HCT116 (cell line): ENCODE results near the gene DDX28. TPM values are rescaled to one million over a fixed set of nuclear protein-coding genes. Genes with fewer than 3 reads are reported as not detected.

Experiments
- ATAC-seq: fragments of 200-7000 bp; cut with Tn5 transposase; 2 replicates; pipeline ENCODE4 v1.9.1; 2020; ENCODE audit warnings: mild to moderate bottlenecking, moderate library complexity
- BruUV-seq: library from RNA; stranded (reverse); fragments of 400-500 nt; replicated peaks from 2 replicates; lab custom pipeline; 2021; lab: Mats Ljungman, UMichigan
- CTCF ChIA-PET: fragments of 300-600 bp; sonication (Branson Sonifier 250); formaldehyde crosslinking; loops from one replicate; lab custom pipeline; 2021; ENCODE audit warnings: antibody characterized with exemption; lab: Charles Lee
- POLR2A ChIA-PET: fragments of 300-600, 350-600 bp; sonication (Branson Sonifier 250); formaldehyde crosslinking; loops from one replicate; lab custom pipeline; 2021; ENCODE audit warnings: antibody characterized with exemption; lab: Charles Lee
- RAD21 ChIA-PET, 2 experiments: fragments of 300-600 bp; sonication (Branson Sonifier 250); formaldehyde crosslinking; loops; one replicate each; lab custom pipeline; 2023; ENCODE audit warnings: low total read pairs in 2 of 2; ENCODE audit not compliant: uncharacterized antibody in 2 of 2, unreplicated experiment in 2 of 2, low non-redundant PET in 1 of 2; lab: Charles Lee
- DNase-seq: peaks from one replicate; pipeline ENCODE4 v3.0.0-alpha.2; 2010; ENCODE audit warnings: low read depth, low spot score
- H2AFZ ChIP-seq: fragments of 200-600 bp; shearing (Covaris generic), sonication (generic); 2 replicates; pipeline ENCODE4 v1.6.1; 2017; ENCODE audit warnings: low read depth, mixed run types, mixed read lengths, antibody characterized with exemption, low read length; ENCODE audit not compliant: poor library complexity, severe bottlenecking
- H3K27ac ChIP-seq: 2 replicates; pipeline ENCODE4 v1.5.1; 2012; ENCODE audit warnings: low read depth, low read length
- H3K27me3 ChIP-seq: fragments of 200-600 bp; sonication (generic); 2 replicates; pipeline ENCODE4 v1.6.1; 2016; ENCODE audit warnings: mixed run types, low read length, mixed read lengths; ENCODE audit not compliant: insufficient read depth
- H3K36me3 ChIP-seq, 2 experiments: fragments of 200-500 bp in 1 of 2; fragments of 200-600 bp in 1 of 2; sonication (Bioruptor generic) in 1 of 2; sonication (generic) in 1 of 2; 2 replicates each; pipeline versions ENCODE4 v1.5.1 to v1.6.1; 2014 to 2016; ENCODE audit warnings: low read length in 2 of 2, inconsistent platforms in 1 of 2, mixed read lengths in 1 of 2, mixed run types in 1 of 2; ENCODE audit not compliant: insufficient read depth in 2 of 2, control insufficient read depth in 1 of 2
- H3K4me1 ChIP-seq, 2 experiments: fragments of 200-600 bp in 1 of 2; sonication (generic) in 1 of 2; 2 replicates each; pipeline versions ENCODE4 v1.5.1 to v1.6.1; 2012 to 2017; ENCODE audit warnings: low read length in 2 of 2, inconsistent platforms in 1 of 2, mild to moderate bottlenecking in 1 of 2, mixed read lengths in 1 of 2, mixed run types in 1 of 2, moderate library complexity in 1 of 2; ENCODE audit not compliant: insufficient read depth in 2 of 2, control insufficient read depth in 1 of 2
- H3K4me2 ChIP-seq: fragments of 200-600 bp; sonication (generic); 2 replicates; pipeline ENCODE4 v1.6.1; 2017; ENCODE audit warnings: mixed run types, low read length, mixed read lengths
- H3K4me3 ChIP-seq, 2 experiments: fragments of 200-600 bp in 1 of 2; sonication (generic) in 1 of 2; replicated peaks in 1 of 2; 2 replicates each; pipeline ENCODE4 v1.5.1; 2011 to 2016; ENCODE audit warnings: low read length in 2 of 2, control low read depth in 1 of 2, low read depth in 1 of 2, mild to moderate bottlenecking in 1 of 2, mixed read lengths in 1 of 2, mixed run types in 1 of 2
- H3K79me2 ChIP-seq: fragments of 200-600 bp; sonication (generic); 2 replicates; pipeline ENCODE4 v1.6.1; 2017; ENCODE audit warnings: mild to moderate bottlenecking, mixed run types, low read length, moderate library complexity, mixed read lengths; ENCODE audit not compliant: insufficient read depth
- H3K9ac ChIP-seq: fragments of 200-600 bp; sonication (generic); 2 replicates; pipeline ENCODE4 v1.6.1; 2016; ENCODE audit warnings: low read length, mixed read lengths
- H3K9me2 ChIP-seq: fragments of 200-600 bp; sonication (generic), shearing (Covaris generic); 2 replicates; pipeline ENCODE4 v1.6.1; 2017; ENCODE audit warnings: mixed run types, mild to moderate bottlenecking, moderate library complexity; ENCODE audit not compliant: insufficient read depth
- H3K9me3 ChIP-seq, 2 experiments: fragments of 200-500 bp in 1 of 2; fragments of 200-600 bp in 1 of 2; sonication (Bioruptor generic) in 1 of 2; sonication (generic) in 1 of 2; 2 replicates each; pipeline ENCODE4 v1.6.1; 2014 to 2017; ENCODE audit warnings: low read length in 2 of 2, mixed read lengths in 2 of 2, inconsistent platforms in 1 of 2, low read depth in 1 of 2, mild to moderate bottlenecking in 1 of 2, mixed run types in 1 of 2, moderate library complexity in 1 of 2; ENCODE audit not compliant: control insufficient read depth in 1 of 2, insufficient read depth in 1 of 2
- H4K20me1 ChIP-seq: fragments of 200-600 bp; sonication (generic), shearing (Covaris generic); 2 replicates; pipeline ENCODE4 v1.6.1; 2017; ENCODE audit warnings: mixed run types, mild to moderate bottlenecking, moderate library complexity; ENCODE audit not compliant: insufficient read depth
- CBX3 ChIP-seq: IDR thresholded peaks from 2 replicates; pipeline ENCODE4 v1.6.1; 2012; ENCODE audit warnings: low read depth
- CEBPB ChIP-seq: IDR thresholded peaks from 2 replicates; pipeline ENCODE4 v1.6.1; 2012; ENCODE audit warnings: low read depth
- ELF1 ChIP-seq: IDR thresholded peaks from 2 replicates; pipeline ENCODE4 v1.6.1; 2012; ENCODE audit warnings: low read depth, borderline replicate concordance
- EZH2 ChIP-seq: fragments of 200-600 bp; sonication (generic); IDR thresholded peaks from 2 replicates; pipeline ENCODE4 v1.6.1; 2017; ENCODE audit warnings: antibody characterized with exemption, mixed run types
- JUND ChIP-seq: IDR thresholded peaks from 2 replicates; pipeline ENCODE4 v1.6.1; 2012
- POLR2A ChIP-seq: IDR thresholded peaks from 2 replicates; pipeline ENCODE4 v1.7.0; 2011; ENCODE audit warnings: borderline replicate concordance; ENCODE audit not compliant: insufficient read depth, insufficient read length; ENCODE audit errors: extremely low read depth
- POLR2AphosphoS5 ChIP-seq: IDR thresholded peaks from 2 replicates; pipeline ENCODE4 v1.6.1; 2011; ENCODE audit warnings: mild to moderate bottlenecking, low read depth, low read length, moderate library complexity
- RAD21 ChIP-seq: IDR thresholded peaks from 2 replicates; pipeline ENCODE4 v1.6.1; 2012; ENCODE audit warnings: low read depth, mild to moderate bottlenecking
- SIN3A ChIP-seq: IDR thresholded peaks from 2 replicates; pipeline ENCODE4 v1.6.1; 2012; ENCODE audit warnings: low read depth
- SRF ChIP-seq: IDR thresholded peaks from 2 replicates; pipeline ENCODE4 v1.6.1; 2012; ENCODE audit warnings: low read depth
- YY1 ChIP-seq: IDR thresholded peaks from 2 replicates; pipeline ENCODE4 v1.6.1; 2011; ENCODE audit warnings: low read length, low read depth, moderate library complexity, mild to moderate bottlenecking; ENCODE audit not compliant: insufficient replicate concordance; ENCODE audit errors: extremely low read depth
- ZNF274 ChIP-seq: fragments of 200-500 bp; sonication (Bioruptor generic); IDR thresholded peaks from 2 replicates; pipeline ENCODE4 v1.6.1; 2014; ENCODE audit warnings: mild to moderate bottlenecking, low read depth, low read length, inconsistent platforms
- intact Hi-C: fragments of 100-400 bp; cut with micrococcal nuclease; formaldehyde crosslinking; loops from 2 replicates; pipeline ENCODE4 v1.10.0; 2022
- total RNA-seq: library from RNA; stranded (reverse); gene quantifications from one replicate; pipeline ENCODE4 v1.2.1, GENCODE V29; 2021; ENCODE audit not compliant: unreplicated experiment
- TF ChIP-seq, protein P1 (sequence below): IDR thresholded peaks from 2 replicates; pipeline ENCODE4 v1.6.1; 2012; ENCODE audit warnings: low read depth
- TF ChIP-seq, protein P2 (sequence below): IDR thresholded peaks from 2 replicates; pipeline ENCODE4 v1.6.1; 2011; ENCODE audit warnings: mild to moderate bottlenecking, low read length, moderate library complexity; ENCODE audit not compliant: insufficient replicate concordance; ENCODE audit errors: extremely low read depth
- TF ChIP-seq, protein P3 (sequence below): IDR thresholded peaks from 2 replicates; pipeline ENCODE4 v1.6.1; 2012

DDX28 gene
- total RNA-seq, 1 experiment from 2014 or later = 13.8 TPM

DNA sequence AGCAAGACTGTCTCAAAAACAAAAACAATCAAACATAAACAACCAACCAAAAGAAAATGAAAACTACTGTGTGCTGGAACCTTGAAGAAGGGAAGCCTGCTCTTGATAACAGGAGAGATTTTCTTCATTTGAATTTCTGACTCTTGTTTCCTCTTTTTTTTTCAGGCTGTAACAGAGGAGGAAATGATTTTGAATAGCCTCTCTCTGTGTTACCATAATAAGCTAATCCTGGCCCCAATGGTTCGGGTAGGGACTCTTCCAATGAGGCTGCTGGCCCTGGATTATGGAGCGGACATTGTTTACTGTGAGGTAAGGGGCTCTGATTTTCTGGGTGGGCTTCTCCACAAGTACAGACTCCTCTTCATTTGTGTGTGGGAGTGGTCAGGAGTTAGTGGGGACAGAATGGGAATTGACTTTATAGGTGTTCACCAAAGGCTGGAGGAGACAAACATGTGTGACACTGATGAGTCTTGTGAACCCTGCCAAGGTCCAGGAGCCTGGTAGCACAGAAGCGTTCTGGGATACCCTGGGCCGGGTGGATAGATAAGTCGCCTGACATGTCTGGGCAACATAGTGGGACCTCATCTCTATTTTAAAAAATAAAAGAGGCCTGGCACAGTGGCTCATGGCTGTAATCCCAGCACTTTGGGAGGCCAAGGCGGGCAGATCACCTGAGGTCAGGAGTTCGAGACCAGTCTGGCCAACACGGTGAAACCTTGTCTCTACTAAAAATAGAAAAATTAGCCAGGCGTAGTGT, 15.0 kb upstream of the DDX28 start:
- POLR2A ChIA-PET = no interaction called here
- BruUV-seq = no TSS peak
- intact Hi-C loops = no loop called here

DNA sequence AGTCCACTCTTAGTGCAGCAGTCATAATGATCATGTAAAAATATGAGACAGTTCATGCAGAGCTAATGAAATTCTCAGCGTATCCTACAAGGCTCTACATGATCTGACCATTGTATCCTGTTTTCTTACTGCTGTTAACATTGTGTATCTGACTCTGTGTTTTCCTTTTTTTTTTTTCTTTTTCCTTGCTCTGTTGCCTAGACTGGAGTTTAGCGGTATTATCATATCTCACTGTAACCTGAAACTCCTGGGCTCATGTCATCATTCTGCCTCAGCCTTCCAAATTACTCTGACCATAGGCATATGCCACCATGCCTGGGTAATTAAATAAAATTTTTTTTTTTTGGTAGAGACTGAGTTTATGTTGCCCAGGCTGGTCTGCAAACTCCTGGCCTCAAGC, 12.2 kb upstream of the DDX28 start:
- DNase-seq (no peak), ATAC-seq (no peak)
- POLR2A ChIA-PET = no interaction called here
- Histone ChIP-seq H4K20me1 (no peaks in the 10 kb centered on the region), H3K79me2 (no peaks in the 10 kb centered on the region), H3K36me3 (peaks cover 0 to 2% of the 10 kb centered on the region in 2 experiments; a peak in 1 of 4 replicates), H3K27ac (no peak overlapping the region), H3K9me3 (no peaks in the 10 kb centered on the region), H3K4me1 (peaks cover 11 to 31% of the 10 kb centered on the region in 2 experiments), H3K27me3 (no peaks in the 10 kb centered on the region), H3K9me2 (no peaks in the 10 kb centered on the region), H3K4me2 (no peak overlapping the region), H3K4me3 (no peak overlapping the region), H3K9ac (no peak overlapping the region), H2AFZ (no peak overlapping the region)
- intact Hi-C loops = no loop called here
- CTCF ChIA-PET = no interaction called here
- RAD21 ChIA-PET = no interaction called here
- no TSS peak for BruUV-seq
- no peak for TF ChIP-seq ZNF274
- TF ChIP-seq EZH2 = no peak
- TF ChIP-seq, protein P1, sequence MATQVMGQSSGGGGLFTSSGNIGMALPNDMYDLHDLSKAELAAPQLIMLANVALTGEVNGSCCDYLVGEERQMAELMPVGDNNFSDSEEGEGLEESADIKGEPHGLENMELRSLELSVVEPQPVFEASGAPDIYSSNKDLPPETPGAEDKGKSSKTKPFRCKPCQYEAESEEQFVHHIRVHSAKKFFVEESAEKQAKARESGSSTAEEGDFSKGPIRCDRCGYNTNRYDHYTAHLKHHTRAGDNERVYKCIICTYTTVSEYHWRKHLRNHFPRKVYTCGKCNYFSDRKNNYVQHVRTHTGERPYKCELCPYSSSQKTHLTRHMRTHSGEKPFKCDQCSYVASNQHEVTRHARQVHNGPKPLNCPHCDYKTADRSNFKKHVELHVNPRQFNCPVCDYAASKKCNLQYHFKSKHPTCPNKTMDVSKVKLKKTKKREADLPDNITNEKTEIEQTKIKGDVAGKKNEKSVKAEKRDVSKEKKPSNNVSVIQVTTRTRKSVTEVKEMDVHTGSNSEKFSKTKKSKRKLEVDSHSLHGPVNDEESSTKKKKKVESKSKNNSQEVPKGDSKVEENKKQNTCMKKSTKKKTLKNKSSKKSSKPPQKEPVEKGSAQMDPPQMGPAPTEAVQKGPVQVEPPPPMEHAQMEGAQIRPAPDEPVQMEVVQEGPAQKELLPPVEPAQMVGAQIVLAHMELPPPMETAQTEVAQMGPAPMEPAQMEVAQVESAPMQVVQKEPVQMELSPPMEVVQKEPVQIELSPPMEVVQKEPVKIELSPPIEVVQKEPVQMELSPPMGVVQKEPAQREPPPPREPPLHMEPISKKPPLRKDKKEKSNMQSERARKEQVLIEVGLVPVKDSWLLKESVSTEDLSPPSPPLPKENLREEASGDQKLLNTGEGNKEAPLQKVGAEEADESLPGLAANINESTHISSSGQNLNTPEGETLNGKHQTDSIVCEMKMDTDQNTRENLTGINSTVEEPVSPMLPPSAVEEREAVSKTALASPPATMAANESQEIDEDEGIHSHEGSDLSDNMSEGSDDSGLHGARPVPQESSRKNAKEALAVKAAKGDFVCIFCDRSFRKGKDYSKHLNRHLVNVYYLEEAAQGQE = no peak
- TF ChIP-seq SRF = no peak
- no peak for TF ChIP-seq RAD21
- TF ChIP-seq POLR2A = no peak
- TF ChIP-seq, protein P2, sequence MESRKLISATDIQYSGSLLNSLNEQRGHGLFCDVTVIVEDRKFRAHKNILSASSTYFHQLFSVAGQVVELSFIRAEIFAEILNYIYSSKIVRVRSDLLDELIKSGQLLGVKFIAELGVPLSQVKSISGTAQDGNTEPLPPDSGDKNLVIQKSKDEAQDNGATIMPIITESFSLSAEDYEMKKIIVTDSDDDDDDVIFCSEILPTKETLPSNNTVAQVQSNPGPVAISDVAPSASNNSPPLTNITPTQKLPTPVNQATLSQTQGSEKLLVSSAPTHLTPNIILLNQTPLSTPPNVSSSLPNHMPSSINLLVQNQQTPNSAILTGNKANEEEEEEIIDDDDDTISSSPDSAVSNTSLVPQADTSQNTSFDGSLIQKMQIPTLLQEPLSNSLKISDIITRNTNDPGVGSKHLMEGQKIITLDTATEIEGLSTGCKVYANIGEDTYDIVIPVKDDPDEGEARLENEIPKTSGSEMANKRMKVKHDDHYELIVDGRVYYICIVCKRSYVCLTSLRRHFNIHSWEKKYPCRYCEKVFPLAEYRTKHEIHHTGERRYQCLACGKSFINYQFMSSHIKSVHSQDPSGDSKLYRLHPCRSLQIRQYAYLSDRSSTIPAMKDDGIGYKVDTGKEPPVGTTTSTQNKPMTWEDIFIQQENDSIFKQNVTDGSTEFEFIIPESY = no peak
- no peak for TF ChIP-seq YY1
- TF ChIP-seq, protein P3, sequence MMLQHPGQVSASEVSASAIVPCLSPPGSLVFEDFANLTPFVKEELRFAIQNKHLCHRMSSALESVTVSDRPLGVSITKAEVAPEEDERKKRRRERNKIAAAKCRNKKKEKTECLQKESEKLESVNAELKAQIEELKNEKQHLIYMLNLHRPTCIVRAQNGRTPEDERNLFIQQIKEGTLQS = no peak
- TF ChIP-seq POLR2AphosphoS5 = no peak
- TF ChIP-seq JUND = no peak
- TF ChIP-seq CEBPB = no peak

More for the DNA sequence above, 15.0 kb upstream of the DDX28 start:
- ChIA-PET CTCF (interaction anchor here (1.3 kb wide), 1 partner anchor 9 kb away, joined by 3 read pairs; no protein-coding TSS in a partner anchor), RAD21 (no interaction called here)
- TF ChIP-seq CBX3 (no peak), SIN3A (no peak), ELF1 (no peak)
- Histone ChIP-seq H4K20me1 (no peaks in the 10 kb centered on the region), H3K27ac (no peak overlapping the region), H3K79me2 (0 out of 2 replicates have a peak, but pooled peaks cover 5% of the 10 kb centered on the region), H2AFZ (no peak overlapping the region), H3K9me2 (no peaks in the 10 kb centered on the region), H3K4me2 (no peak overlapping the region), H3K4me3 (no peak overlapping the region), H3K36me3 (peaks cover 2 to 9% of the 10 kb centered on the region in 2 experiments; a peak in 1 of 4 replicates), H3K9me3 (no peaks in the 10 kb centered on the region), H3K9ac (no peak overlapping the region), H3K27me3 (no peaks in the 10 kb centered on the region), H3K4me1 (peaks cover 4 to 7% of the 10 kb centered on the region in 2 experiments; a peak in 2 of 4 replicates)
- DNase-seq (no peak), ATAC-seq (no peak)
